HuH-7.5 (cell line): ENCODE data around the gene TNRC6B.
"Not testable (repeated sequence)": the region's sequence is repeated elsewhere in the genome, so short reads cannot be mapped to it uniquely, and the experiment has no call there.

Source experiments
- DNase-seq: peaks from one replicate; pipeline ENCODE4 v3.0.0; 2011; ENCODE audit warnings: low spot score

TNRC6B gene

GRCh38 chr22:40183029-40183581 lies 5.4 kb downstream of the TNRC6B start:
- no peak for DNase-seq

- DNase-seq: not testable (repeated sequence)
Observed at GRCh38 chr22:40183603-40184002, 5.9 kb downstream of the TNRC6B start.

- no peak for DNase-seq
Observed at GRCh38 chr22:40187389-40187788, 9.7 kb downstream of the TNRC6B start.

DNA sequence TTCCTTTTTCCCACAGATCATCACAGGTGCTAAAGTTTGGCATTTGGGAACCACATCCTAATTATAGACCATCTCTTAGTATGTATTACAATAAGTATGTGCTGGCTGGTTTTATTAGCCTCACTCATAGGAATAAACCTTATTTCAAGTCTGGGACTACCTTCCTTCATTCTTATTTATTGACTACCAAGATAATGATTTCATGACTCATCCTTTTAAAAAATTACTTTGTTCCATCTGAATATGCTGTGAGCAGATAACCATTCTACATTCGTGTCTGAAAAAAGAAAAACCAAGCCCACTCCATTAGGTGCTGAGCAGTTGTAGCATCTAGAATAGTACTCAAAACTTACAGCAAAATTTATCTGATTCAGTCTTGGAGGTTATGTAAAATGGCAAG lies 12.3 kb downstream of the TNRC6B start:
- no peak for DNase-seq

DNA sequence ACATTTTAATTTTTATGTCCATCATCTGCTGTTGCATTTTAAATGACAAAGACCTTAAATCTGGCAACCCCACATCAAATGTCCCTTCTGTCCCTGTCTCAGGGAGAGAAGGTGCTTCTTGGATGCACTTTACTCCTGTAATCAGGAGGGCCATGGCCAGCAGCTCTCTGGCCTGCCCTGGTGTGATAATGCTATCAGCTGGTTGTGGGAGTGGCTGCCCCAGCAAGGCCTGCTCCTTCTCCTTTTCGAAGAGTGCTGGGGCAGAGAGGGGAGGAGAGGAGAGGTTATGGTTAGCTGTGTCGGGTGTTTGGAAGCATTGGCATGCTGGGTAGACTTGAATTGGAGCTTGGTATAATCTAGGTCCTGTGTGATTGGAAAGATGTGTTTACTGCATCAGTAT lies 12.8 kb downstream of the TNRC6B start:
- no peak for DNase-seq

GRCh38 chr22:40193429-40194421 lies 16.0 kb downstream of the TNRC6B start:
- no peak for DNase-seq

- no peak for DNase-seq
Observed at GRCh38 chr22:40194656-40195055, 16.9 kb downstream of the TNRC6B start.

GRCh38 chr22:40196628-40197360 lies 19.1 kb downstream of the TNRC6B start:
- DNase-seq: no peak

DNA sequence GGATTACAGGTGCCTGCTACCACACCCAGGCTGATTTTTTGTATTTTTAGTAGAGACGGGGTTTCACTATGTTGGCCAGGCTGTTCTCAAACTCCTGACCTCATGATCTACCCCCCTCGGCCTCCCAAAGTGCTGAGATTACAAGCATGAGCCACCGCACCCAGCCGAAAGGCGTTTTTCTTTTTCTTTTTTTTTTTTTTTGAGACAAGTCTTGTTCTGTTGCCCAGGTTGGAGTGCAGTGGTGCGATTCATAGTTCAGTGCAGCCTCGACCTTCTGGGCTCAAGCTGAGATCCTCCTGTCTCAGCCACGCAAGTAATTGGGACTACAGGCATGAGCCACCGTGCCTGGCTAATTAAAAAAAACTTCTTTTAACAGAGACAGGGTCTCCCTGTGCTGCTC lies 19.7 kb downstream of the TNRC6B start:
- not testable (repeated sequence) for DNase-seq

DNA sequence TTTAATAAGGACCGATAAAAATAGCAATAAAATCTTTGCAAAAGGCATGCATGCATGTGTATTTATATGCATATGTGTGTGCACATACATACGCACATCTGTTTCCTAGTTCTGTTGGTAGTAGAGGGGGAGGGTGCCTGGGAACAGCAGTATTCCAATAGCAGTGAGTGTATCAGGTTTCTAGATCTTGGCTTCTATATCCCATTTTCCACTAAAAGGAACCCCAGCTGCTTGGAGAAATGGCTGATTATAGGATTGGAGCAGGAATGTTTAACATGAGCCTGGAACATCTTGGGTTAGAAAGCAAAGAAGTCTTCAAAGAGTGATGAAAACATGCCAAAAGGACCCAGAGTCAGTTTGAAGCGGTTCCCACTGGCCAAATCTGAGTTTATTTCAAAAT lies 21.0 kb downstream of the TNRC6B start:
- DNase-seq: no peak

- DNase-seq: no peak
Observed at GRCh38 chr22:40199223-40199622, 21.5 kb downstream of the TNRC6B start.

DNA sequence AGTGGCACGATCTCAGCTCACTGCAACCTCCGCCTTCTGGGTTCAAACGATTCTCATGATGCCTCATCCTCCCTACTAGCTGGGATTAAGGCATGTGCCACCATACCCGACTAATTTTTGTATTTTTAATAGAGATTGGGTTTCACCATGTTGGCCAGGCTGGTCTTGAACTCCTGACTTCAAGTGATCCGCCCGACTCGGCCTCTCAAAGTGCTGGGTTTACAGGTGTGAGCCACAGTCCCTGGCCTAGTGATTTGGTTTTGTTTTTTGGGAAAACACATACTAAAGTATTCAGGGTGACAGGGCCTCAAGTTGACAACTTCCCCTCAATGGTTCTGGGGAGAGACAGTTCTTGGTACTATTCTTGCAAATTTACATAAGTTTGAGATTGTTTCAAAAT lies 22.1 kb downstream of the TNRC6B start:
- DNase-seq: no peak

DNA sequence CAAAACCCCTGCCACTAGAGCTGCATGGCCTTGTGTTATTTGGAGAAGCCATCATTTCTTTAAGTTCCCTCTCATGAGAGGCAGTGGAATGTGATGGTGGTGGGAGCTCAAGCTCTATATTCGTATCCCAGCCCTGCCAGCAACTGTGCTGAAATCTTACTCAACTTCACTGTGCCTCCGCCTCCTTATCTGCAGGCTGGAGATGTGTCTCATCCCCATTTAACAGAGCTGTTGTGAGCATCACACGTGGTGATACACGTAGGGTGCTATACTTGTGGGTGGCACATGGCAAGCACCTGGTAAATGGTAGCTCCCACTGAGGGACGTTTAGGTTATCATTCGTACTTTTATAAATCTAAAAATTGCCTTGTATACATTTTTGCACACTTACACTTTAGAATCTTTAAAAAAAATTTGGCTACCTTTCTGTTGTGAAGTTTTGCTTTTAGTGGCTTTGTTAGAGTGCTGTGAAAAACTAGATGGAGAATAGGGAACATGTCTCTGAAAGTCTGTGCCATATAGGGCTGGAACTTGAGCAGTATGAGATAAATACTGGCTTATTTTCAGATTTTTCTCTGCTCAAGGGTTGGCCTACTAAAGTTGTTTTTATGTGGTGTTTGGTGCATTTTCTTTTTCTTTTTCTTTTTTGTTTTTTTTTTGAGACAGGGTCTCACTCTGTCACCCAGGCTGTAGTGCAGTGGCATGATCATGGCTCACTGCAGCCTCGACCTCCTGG lies 23.2 kb downstream of the TNRC6B start:
- no peak for DNase-seq

DNA sequence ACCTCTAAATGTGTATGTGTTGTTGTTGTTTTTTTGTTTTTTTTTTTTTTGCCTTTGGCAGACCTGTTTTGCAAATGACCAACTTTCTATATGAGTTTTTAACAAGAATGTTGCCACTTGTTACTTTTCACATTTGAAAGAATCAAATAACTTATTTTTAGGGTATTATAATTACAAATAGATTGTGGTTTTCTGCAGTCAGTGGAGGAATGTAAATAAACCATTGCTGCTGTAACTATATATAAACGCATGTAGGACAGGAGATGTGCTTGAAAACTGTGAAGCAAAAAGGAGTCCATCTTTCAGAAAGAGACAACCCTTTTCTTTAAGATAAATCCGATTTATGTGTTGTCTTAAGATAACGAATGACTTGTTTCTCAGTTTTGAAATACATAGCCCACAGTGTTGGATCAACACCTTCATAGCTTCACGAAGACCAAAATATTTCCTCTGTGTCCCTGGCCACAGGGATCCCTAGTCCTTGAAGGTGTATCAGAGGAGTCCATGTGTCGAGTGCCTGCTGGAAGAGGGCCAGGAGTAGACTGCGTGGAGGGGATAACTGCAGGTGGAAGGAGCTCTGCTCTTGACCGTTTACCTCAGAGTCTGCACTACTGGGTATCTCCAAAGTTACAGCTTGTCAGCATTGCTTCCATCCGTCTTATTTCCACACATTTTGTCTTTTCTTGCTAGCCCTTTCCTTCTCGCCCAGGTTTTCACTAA lies 24.7 kb downstream of the TNRC6B start:
- no peak for DNase-seq

- DNase-seq: no peak
Observed at GRCh38 chr22:40203572-40203971, 25.8 kb downstream of the TNRC6B start.

- DNase-seq: peak; percentile 15
Observed at GRCh38 chr22:40204321-40205116, 26.8 kb downstream of the TNRC6B start.

DNA sequence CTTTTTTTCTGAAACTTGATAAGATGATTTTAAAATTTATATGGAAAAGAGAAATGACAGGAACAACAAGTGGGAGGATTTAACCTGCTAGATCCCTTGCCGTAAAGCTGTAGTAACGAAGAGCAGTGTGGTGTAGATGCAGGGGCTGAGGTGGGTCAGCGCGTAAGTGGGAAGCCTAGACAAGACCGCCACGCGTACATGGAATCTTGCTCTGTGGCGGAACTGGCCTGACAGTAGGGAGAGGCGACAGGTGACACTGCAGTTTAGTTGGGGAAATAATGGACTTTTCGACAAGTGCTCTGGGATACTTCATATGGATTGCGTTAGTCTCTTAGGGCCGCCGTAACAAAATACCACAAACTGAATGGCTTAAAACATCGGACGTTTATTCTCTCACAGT lies 28.8 kb downstream of the TNRC6B start:
- DNase-seq: no peak

DNA sequence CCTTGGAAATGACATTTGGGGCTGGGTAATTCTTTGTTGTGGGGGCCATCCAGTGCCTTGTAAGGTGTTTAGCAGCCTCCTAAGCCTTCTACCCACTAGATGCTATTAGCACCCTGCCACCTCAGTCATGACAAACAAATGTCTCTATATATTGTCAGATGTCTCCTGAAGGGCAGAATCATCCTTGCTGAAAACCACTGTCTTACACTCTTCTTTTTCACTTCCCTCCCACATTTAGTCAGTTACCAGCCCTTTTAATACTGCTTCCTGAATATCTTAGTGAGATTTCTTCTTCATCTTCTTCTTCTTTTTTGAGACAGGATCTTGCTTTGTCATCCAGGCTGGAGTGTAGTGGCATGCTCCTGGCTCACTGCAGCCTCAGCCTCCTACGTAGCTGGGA lies 33.1 kb downstream of the TNRC6B start:
- no peak for DNase-seq

DNA sequence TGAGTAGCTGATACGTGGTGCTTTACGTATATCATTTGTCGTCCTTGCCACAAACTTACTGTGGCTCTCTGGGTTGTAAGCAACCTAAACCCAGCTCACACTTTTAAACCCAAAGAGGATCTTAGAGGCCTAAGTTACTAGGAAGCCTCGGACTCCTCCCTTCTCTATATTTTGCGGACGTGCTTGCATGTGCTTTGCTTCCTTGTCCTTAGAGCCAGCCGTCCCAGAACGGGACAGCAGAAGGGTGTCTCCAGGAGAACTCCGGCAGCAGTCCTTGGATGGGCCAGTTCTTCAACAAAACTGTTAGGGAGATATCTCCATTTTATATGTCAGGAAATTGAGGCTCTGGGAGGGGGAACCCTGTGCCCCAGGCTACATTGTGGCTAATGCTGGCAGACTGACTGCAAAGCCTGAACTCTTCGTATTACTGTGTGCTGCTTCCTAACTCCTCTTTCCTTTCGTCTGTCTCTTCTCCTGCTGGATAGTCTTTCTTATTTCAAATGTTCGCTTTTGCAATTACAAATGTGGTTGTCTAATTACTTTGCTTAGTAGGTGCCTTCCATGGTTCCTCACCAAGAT lies 33.8 kb downstream of the TNRC6B start:
- DNase-seq: no peak

GRCh38 chr22:40212121-40212520 lies 34.4 kb downstream of the TNRC6B start:
- no peak for DNase-seq
